Immature natural killer cell (primary cell): ENCODE measurements around the gene ODAD2. TPM values are rescaled to one million over a fixed set of nuclear protein-coding genes. Genes with fewer than 3 reads are reported as not detected.
"Not testable (repeated sequence)": the region's sequence is repeated elsewhere in the genome, so short reads cannot be mapped to it uniquely, and the experiment has no call there.

Experiments used
- DNase-seq, 3 donors: peaks; one replicate each; pipeline ENCODE4 v3.0.0; 2022; ENCODE audit warnings: mixed read lengths in 1 of 3
- H3K27ac Mint-ChIP-seq, 6 donors: one replicate each; pipeline ENCODE4 v1.8.0; 2020; ENCODE audit warnings: mixed read lengths in 6 of 6, mild to moderate bottlenecking in 5 of 6, inconsistent platforms in 4 of 6, moderate library complexity in 3 of 6
- H3K27me3 Mint-ChIP-seq, 3 donors: one replicate each; pipeline ENCODE4 v1.8.0; 2020 to 2021; ENCODE audit warnings: low read depth in 3 of 3, mild to moderate bottlenecking in 3 of 3, mixed read lengths in 3 of 3, moderate library complexity in 3 of 3, inconsistent platforms in 1 of 3
- H3K36me3 Mint-ChIP-seq, 3 donors: one replicate each; pipeline ENCODE4 v1.8.0; 2020; ENCODE audit warnings: mixed read lengths in 3 of 3, inconsistent platforms in 2 of 3, mild to moderate bottlenecking in 2 of 3
- H3K4me1 Mint-ChIP-seq, 2 donors: one replicate each; pipeline ENCODE4 v1.8.0; 2020; ENCODE audit warnings: inconsistent platforms in 2 of 2, mild to moderate bottlenecking in 2 of 2, mixed read lengths in 2 of 2, moderate library complexity in 1 of 2
- H3K4me3 Mint-ChIP-seq, 5 donors: one replicate each; pipeline ENCODE4 v1.8.0; 2020; ENCODE audit warnings: mild to moderate bottlenecking in 5 of 5, mixed read lengths in 5 of 5, inconsistent platforms in 3 of 5, moderate library complexity in 3 of 5
- H3K9me3 Mint-ChIP-seq, 6 donors: one replicate each; pipeline ENCODE4 v1.8.0; 2020; ENCODE audit warnings: mild to moderate bottlenecking in 6 of 6, mixed read lengths in 6 of 6, inconsistent platforms in 4 of 6, moderate library complexity in 3 of 6
- polyA plus RNA-seq, 3 donors: library from polyadenylated mRNA; unstranded; fragments of 300-500 nt; fragmentation: Illumina TruSeq; gene quantifications; one replicate each; pipeline ENCODE4 v1.2.3, GENCODE V29; 2021

Gene ODAD2
- polyA plus RNA-seq, 3 donors from 2014 or later = not detected

- H3K4me3 Mint-ChIP-seq = peak overlapping the region; percentile 71 to 83 (median 80)
- peaks cover 11 to 20% of the 10 kb centered on the region in 2 donors for H3K4me1 Mint-ChIP-seq
- no peaks in the 10 kb centered on the region for H3K36me3 Mint-ChIP-seq
- DNase-seq = no peak
- H3K27ac Mint-ChIP-seq = peak overlapping the region in 1 of 6 donors; percentile 31
- no peaks in the 10 kb centered on the region for H3K9me3 Mint-ChIP-seq
- H3K27me3 Mint-ChIP-seq = peaks cover 5 to 42% (median 17%) of the 10 kb centered on the region in 3 donors
These were observed 513 bp downstream of the ODAD2 start for GRCh38 chr10:27998178-27998953.

DNA sequence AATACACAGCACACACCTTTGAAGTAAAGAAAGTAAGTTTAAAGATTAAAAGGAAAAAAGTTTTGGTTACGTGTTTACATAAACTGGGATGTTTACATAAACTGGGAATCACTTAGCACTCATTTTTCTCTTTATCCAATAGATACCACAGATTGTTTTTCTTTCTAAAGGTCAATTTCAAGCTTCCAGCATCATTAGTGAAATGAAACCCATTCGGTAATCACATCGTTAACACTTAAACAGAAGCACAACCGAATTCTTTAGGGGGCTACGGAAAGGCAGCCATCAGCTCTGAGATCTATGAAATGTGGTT, 1.1 kb downstream of the ODAD2 start:
- Mint-ChIP-seq H3K27ac (peak overlapping the region in 1 of 6 donors; percentile 31), H3K4me1 (peaks cover 11 to 20% of the 10 kb centered on the region in 2 donors), H3K27me3 (peaks cover 5 to 42% (median 19%) of the 10 kb centered on the region in 3 donors), H3K9me3 (no peaks in the 10 kb centered on the region), H3K36me3 (no peaks in the 10 kb centered on the region), H3K4me3 (peak overlapping the region; percentile 57 to 79 (median 77))
- DNase-seq = no peak

DNA sequence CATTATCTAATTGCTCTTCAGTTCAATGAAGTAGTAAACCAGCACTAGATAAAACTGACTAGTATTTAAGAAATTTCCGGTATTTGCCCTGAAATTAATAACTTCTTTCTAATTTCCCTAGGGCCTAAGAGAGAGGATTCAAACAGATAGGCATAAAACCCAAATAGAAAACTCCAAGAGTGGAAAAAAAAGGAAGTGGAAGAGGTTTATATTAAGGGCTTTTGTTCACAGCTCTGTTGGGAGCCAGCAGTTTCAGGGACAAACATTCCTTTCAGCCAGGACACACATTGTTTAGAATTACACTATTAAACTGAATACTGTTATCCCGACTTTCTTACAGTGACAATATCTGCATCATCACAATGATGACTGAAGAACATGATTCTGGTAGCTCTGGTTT, 3.6 kb downstream of the ODAD2 start:
- no peaks in the 10 kb centered on the region for H3K36me3 Mint-ChIP-seq
- H3K27ac Mint-ChIP-seq = no peak overlapping the region
- H3K27me3 Mint-ChIP-seq = peaks cover 6 to 28% (median 18%) of the 10 kb centered on the region in 3 donors
- H3K4me1 Mint-ChIP-seq = peaks cover 11 to 20% of the 10 kb centered on the region in 2 donors
- no peak overlapping the region for H3K4me3 Mint-ChIP-seq
- H3K9me3 Mint-ChIP-seq = peaks cover 0 to 1% (median 0%) of the 10 kb centered on the region in 6 donors
- no peak for DNase-seq

GRCh38 chr10:27989357-27989756, 9.5 kb downstream of the ODAD2 start:
- H3K36me3 Mint-ChIP-seq, DNase-seq: not testable (repeated sequence)

GRCh38 chr10:27986821-27987220, 12.1 kb downstream of the ODAD2 start:
- H3K27ac Mint-ChIP-seq = no peak overlapping the region
- H3K9me3 Mint-ChIP-seq = peaks cover 0 to 2% (median 0%) of the 10 kb centered on the region in 6 donors
- H3K36me3 Mint-ChIP-seq = no peaks in the 10 kb centered on the region
- no peaks in the 10 kb centered on the region for H3K4me1 Mint-ChIP-seq
- H3K4me3 Mint-ChIP-seq = no peak overlapping the region
- H3K27me3 Mint-ChIP-seq = peaks cover 0 to 6% (median 0%) of the 10 kb centered on the region in 3 donors
- no peak for DNase-seq

More at GRCh38 chr10:27989357-27989756, 9.5 kb downstream of the ODAD2 start:
- H3K27ac Mint-ChIP-seq, H3K27me3 Mint-ChIP-seq, H3K4me1 Mint-ChIP-seq, H3K9me3 Mint-ChIP-seq, H3K4me3 Mint-ChIP-seq: not testable (repeated sequence)

DNA sequence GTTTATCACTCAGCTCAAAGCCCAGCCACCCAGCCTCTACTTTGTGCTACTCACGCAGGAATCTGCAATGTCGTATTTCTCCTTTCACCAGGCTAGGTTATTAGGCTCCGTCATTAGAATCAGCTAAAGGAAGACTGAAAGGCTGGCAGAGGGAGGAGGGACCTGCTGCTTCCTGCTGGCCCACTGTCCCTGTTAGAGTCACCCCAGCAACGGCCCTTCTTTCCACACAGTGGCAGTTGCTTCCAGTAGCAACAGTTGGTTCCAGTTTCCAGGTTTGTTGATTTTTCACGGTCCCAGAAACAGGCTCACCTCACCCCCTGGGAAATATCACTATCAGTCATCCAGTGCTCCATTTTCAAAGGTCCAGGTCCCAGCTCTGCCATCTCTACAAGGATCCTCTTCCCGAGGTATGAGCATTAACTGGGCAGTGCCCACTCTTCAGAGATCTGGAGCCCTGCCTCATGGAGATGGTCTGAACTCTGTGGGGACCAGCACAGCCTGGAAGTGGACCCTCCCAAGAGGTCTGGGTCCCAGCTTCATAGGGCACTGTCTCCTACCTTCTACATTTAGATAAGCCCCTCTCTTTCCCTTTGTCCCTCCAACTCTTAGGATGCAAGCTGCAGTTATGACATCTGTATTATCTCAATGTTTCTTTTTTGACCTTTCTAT, 15.9 kb downstream of the ODAD2 start:
- no peak for DNase-seq
- Mint-ChIP-seq H3K9me3 (peaks cover 0 to 2% (median 0%) of the 10 kb centered on the region in 6 donors), H3K27me3 (peaks cover 0 to 6% (median 0%) of the 10 kb centered on the region in 3 donors), H3K27ac (no peak overlapping the region), H3K36me3 (no peaks in the 10 kb centered on the region), H3K4me1 (no peaks in the 10 kb centered on the region), H3K4me3 (no peak overlapping the region)

DNA sequence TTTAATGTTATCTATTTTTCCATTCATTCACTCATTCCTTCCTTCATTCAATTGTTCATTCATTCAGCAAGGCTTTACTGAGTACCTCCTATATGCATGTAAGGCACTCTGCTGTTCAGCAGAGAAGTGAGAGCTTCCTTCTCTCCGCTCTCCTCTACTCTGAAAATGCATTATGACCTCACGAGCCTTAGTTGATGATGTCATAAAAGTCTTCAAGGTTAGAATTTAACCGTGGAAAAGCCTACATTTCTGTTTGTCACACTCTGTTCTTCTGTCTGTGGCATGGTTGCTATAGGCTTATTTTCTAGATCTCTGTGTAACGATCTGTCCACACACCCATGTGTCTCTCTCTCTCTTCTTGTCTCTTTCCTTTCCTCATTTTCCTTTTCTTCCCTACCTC, 17.1 kb downstream of the ODAD2 start:
- H3K27me3 Mint-ChIP-seq = peaks cover 0 to 4% (median 0%) of the 10 kb centered on the region in 3 donors
- H3K4me3 Mint-ChIP-seq = no peak overlapping the region
- DNase-seq = no peak
- no peak overlapping the region for H3K27ac Mint-ChIP-seq
- H3K9me3 Mint-ChIP-seq = peaks cover 0 to 2% (median 0%) of the 10 kb centered on the region in 6 donors
- no peaks in the 10 kb centered on the region for H3K4me1 Mint-ChIP-seq
- H3K36me3 Mint-ChIP-seq = peaks cover 0 to 3% (median 0%) of the 10 kb centered on the region in 3 donors

GRCh38 chr10:27970795-27971194, 28.1 kb downstream of the ODAD2 start:
- not testable (repeated sequence) for H3K36me3 Mint-ChIP-seq, H3K9me3 Mint-ChIP-seq, H3K4me1 Mint-ChIP-seq, H3K27ac Mint-ChIP-seq, DNase-seq, H3K4me3 Mint-ChIP-seq, H3K27me3 Mint-ChIP-seq

GRCh38 chr10:27969931-27970330, 28.9 kb downstream of the ODAD2 start:
- DNase-seq, H3K27ac Mint-ChIP-seq, H3K27me3 Mint-ChIP-seq, H3K9me3 Mint-ChIP-seq, H3K4me1 Mint-ChIP-seq, H3K4me3 Mint-ChIP-seq, H3K36me3 Mint-ChIP-seq: not testable (repeated sequence)

DNA sequence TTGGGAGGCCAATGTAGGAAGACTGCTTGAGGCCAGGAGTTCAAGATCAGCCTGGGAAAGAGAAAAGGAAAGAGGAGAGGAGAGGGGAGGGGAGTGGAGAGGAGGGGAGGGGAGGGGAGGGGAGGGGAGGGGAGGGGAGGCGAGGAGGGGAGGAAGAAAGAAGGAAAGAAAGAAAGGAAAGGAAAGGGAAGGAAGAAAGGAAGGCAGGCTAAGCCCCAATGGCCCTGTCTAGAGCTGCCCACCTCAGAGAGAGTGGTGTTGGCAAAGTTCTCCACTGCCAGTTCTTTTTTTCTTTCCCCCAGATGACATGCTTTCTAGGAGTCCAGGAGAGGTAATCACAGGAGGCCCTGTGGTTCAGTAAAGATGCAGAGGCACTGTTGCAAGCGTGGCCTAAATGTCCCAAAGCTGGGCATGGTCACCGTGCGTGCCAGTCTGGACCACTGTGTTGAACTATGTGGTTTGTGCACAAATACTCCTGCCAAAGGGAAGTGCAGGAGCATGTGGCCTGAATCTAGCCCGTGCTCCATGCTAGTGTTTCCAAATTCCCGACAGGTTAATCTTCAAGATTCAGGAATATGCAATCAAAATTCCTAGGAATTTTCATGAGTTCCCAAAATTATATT, 39.7 kb downstream of the ODAD2 start:
- peak overlapping the region in 2 of 5 donors; percentile 21 to 81 for H3K4me3 Mint-ChIP-seq
- peak overlapping the region in 1 of 6 donors; percentile 61 for H3K27ac Mint-ChIP-seq
- peaks cover 8 to 12% of the 10 kb centered on the region in 2 donors for H3K4me1 Mint-ChIP-seq
- no peak for DNase-seq
- H3K36me3 Mint-ChIP-seq = no peaks in the 10 kb centered on the region
- H3K27me3 Mint-ChIP-seq = peaks cover 0 to 2% (median 0%) of the 10 kb centered on the region in 3 donors
- no peaks in the 10 kb centered on the region for H3K9me3 Mint-ChIP-seq

GRCh38 chr10:27958383-27958782, 40.5 kb downstream of the ODAD2 start:
- not testable (repeated sequence) for H3K27me3 Mint-ChIP-seq
- peak overlapping the region in 1 of 6 donors; percentile 28 for H3K27ac Mint-ChIP-seq

GRCh38 chr10:27950242-27950564, 48.7 kb downstream of the ODAD2 start:
- H3K9me3 Mint-ChIP-seq = no peaks in the 10 kb centered on the region
- no peak for DNase-seq

More at GRCh38 chr10:27958383-27958782, 40.5 kb downstream of the ODAD2 start:
- DNase-seq = peak in 1 of 3 donors; percentile 1
- not testable (repeated sequence) for H3K9me3 Mint-ChIP-seq, H3K36me3 Mint-ChIP-seq
- Mint-ChIP-seq H3K4me1 (peaks cover 8 to 12% of the 10 kb centered on the region in 2 donors), H3K4me3 (peak overlapping the region; percentile 26 to 81 (median 50))

GRCh38 chr10:27949528-27950241, 49.2 kb downstream of the ODAD2 start:
- Mint-ChIP-seq H3K4me1 (no peaks in the 10 kb centered on the region), H3K27me3 (peaks cover 0 to 2% (median 2%) of the 10 kb centered on the region in 3 donors), H3K9me3 (no peaks in the 10 kb centered on the region), H3K27ac (no peak overlapping the region), H3K36me3 (no peaks in the 10 kb centered on the region), H3K4me3 (no peak overlapping the region)
- no peak for DNase-seq

More at GRCh38 chr10:27950242-27950564, 48.7 kb downstream of the ODAD2 start:
- no peaks in the 10 kb centered on the region for H3K36me3 Mint-ChIP-seq
- H3K4me3 Mint-ChIP-seq = no peak overlapping the region
- H3K27me3 Mint-ChIP-seq = peaks cover 0 to 2% (median 2%) of the 10 kb centered on the region in 3 donors
- no peak overlapping the region for H3K27ac Mint-ChIP-seq
- no peaks in the 10 kb centered on the region for H3K4me1 Mint-ChIP-seq
